SH-SY5Y (cell line): ENCODE data around the gene ZFP57.

Experiments used
- GATA2 ChIP-seq: IDR thresholded peaks from 2 replicates; pipeline ENCODE4 v1.6.1; 2011; ENCODE audit warnings: mild to moderate bottlenecking, low read depth, low read length
- GATA3 ChIP-seq: IDR thresholded peaks from 2 replicates; pipeline ENCODE4 v1.6.1; 2011; ENCODE audit warnings: low read depth, mild to moderate bottlenecking, low read length, moderate library complexity

GRCh38 chr6:29726571-29727194 lies 45.7 kb upstream of the ZFP57 start:
- no peak for TF ChIP-seq GATA2
- TF ChIP-seq GATA3: no peak
